Adrenal gland (tissue), 5 donors: ENCODE measurements around the gene KLHL36.

ENCODE experiments used
- CTCF ChIP-seq, 6 experiments: fragments of 450-650 bp in 4 of 6; fragments of 200-600 bp in 2 of 6; sonication (generic) in 1 of 6; IDR thresholded peaks; 1 replicate in 5 of 6; 2 replicates in 1 of 6; pipeline versions ENCODE4 v1.5.1 to v1.8.0; 2016 to 2021; ENCODE audit warnings: antibody characterized with exemption in 6 of 6, mild to moderate bottlenecking in 2 of 6, moderate library complexity in 1 of 6
- POLR2A ChIP-seq, 2 donors: fragments of 450-650 bp; IDR thresholded peaks; one replicate each; pipeline ENCODE4 v1.6.1; 2017; ENCODE audit warnings: antibody characterized with exemption in 2 of 2, mild to moderate bottlenecking in 2 of 2, moderate library complexity in 1 of 2
- donor health status: DM: no; HTN: no; CAD: no.

GRCh38 chr16:84675423-84675822 lies 27.1 kb downstream of the KLHL36 start:
- no peak for TF ChIP-seq CTCF (IDR thresholded peaks at IDR 0.05)
- TF ChIP-seq POLR2A (IDR thresholded peaks at IDR 0.05), result no peak
